Stomach smooth muscle (tissue), 2 donors: ENCODE measurements around the gene ABI2.
"Not testable (repeated sequence)": the region's sequence is repeated elsewhere in the genome, so short reads cannot be mapped to it uniquely, and the experiment has no call there.

Experiments
- H3K27ac ChIP-seq: one replicate; pipeline ENCODE4 v1.7.0; 2013; ENCODE audit warnings: mild to moderate bottlenecking, low read length, inconsistent platforms
- H3K27me3 ChIP-seq, 2 donors: one replicate each; pipeline ENCODE4 v1.7.0; 2013; ENCODE audit warnings: low read length in 2 of 2; ENCODE audit not compliant: insufficient read depth in 2 of 2, control insufficient read depth in 1 of 2
- H3K36me3 ChIP-seq, 2 donors: one replicate each; pipeline ENCODE4 v1.7.0; 2013; ENCODE audit warnings: low read length in 2 of 2; ENCODE audit not compliant: control insufficient read depth in 2 of 2, insufficient read depth in 2 of 2
- H3K4me1 ChIP-seq: one replicate; pipeline ENCODE4 v1.7.0; 2013; ENCODE audit warnings: low read length; ENCODE audit not compliant: control insufficient read depth, insufficient read depth
- H3K4me3 ChIP-seq, 2 donors: one replicate each; pipeline ENCODE4 v1.7.0; 2013; ENCODE audit warnings: low read length in 2 of 2
- H3K9ac ChIP-seq, 2 donors: one replicate each; pipeline ENCODE4 v1.7.0; 2013; ENCODE audit warnings: low read length in 2 of 2, mild to moderate bottlenecking in 1 of 2
- H3K9me3 ChIP-seq, 2 donors: one replicate each; pipeline ENCODE4 v1.7.0; 2013; ENCODE audit warnings: low read length in 2 of 2; ENCODE audit not compliant: control insufficient read depth in 2 of 2
- donor health status: healthy.
- donor health status: Pancreatic carcinoma.

Gene ABI2

DNA sequence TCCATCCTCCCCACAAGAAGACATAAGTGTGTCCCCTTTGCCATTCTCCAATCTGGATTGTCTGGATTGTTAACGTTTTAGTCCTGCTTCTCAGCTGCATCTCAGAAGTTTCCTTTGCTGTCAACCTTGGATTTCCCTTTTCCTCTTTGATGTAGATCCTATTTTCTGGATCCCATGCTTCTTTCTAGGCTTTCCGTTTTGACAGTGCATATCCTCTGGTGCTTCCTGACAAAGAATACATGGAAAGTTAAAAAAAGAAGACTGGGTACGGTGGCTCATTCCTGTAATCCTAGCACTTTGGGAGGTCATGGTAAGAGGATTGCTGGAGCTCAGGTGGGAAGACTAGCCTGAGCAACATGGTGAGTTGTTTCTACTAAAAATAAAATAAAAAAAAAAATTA, 26.8 kb downstream of the ABI2 start:
- Histone ChIP-seq H3K4me3 (no peak overlapping the region), H3K4me1 (no peaks in the 10 kb centered on the region), H3K9me3 (no peaks in the 10 kb centered on the region), H3K27me3 (no peaks in the 10 kb centered on the region), H3K27ac (no peak overlapping the region), H3K9ac (no peak overlapping the region), H3K36me3 (peaks cover 3% of the 10 kb centered on the region in 2 donors)

GRCh38 chr2:203359450-203359849, 31.3 kb downstream of the ABI2 start:
- H3K27me3 ChIP-seq = no peaks in the 10 kb centered on the region
- peaks cover 4% of the 10 kb centered on the region for H3K4me1 ChIP-seq
- no peaks in the 10 kb centered on the region for H3K36me3 ChIP-seq
- H3K27ac ChIP-seq = no peak overlapping the region
- H3K9me3 ChIP-seq = no peaks in the 10 kb centered on the region
- H3K9ac ChIP-seq = no peak overlapping the region
- H3K4me3 ChIP-seq = no peak overlapping the region

- no peaks in the 10 kb centered on the region for H3K27me3 ChIP-seq
- H3K9me3 ChIP-seq = no peaks in the 10 kb centered on the region
- H3K27ac ChIP-seq = no peak overlapping the region
- H3K4me3 ChIP-seq = no peak overlapping the region
- H3K4me1 ChIP-seq = peaks cover 4% of the 10 kb centered on the region
- H3K36me3 ChIP-seq = no peaks in the 10 kb centered on the region
- H3K9ac ChIP-seq = no peak overlapping the region
These were observed 32.7 kb downstream of the ABI2 start for GRCh38 chr2:203360833-203361430.

DNA sequence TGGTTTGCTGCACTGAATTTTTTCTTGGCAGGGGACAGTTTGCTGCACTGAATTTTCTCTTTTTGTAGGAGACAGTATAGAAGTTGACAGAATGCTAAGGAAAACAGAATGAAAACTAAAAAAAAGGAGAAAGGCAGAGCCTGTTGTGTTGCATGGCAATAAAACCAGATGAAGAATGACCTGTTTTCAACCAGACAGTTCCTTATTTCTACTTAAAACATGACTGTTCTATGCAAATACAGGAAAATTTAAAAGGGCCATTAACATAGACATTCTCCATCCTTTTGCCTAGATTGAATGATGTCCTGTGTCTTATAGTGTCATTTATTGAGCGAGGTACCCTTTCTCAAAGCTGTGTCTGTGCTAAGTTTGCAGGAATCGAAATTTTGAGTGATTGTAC, 33.3 kb downstream of the ABI2 start:
- H3K9ac ChIP-seq = no peak overlapping the region
- H3K27ac ChIP-seq = no peak overlapping the region
- no peaks in the 10 kb centered on the region for H3K27me3 ChIP-seq
- H3K9me3 ChIP-seq = no peaks in the 10 kb centered on the region
- peaks cover 4% of the 10 kb centered on the region for H3K4me1 ChIP-seq
- no peak overlapping the region for H3K4me3 ChIP-seq
- no peaks in the 10 kb centered on the region for H3K36me3 ChIP-seq

DNA sequence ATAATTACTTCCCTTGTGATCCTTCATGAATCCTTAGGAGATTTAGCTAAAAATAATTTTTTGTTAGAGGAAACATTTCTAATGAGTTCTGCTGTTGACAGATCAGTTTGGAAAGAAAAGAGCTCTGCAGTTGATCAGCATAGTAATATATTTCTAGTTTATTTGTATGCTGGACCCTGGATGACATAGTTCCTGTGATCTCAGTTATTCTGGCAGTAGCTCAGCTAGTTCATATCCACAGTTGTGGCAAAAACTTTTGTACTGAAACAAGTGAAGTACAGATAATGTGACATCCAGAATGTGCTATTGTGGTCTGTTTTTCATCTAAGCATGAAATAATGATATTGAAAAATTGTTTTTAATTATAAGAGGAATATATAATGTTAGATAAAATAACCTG, 33.7 kb downstream of the ABI2 start:
- Histone ChIP-seq H3K9ac (no peak overlapping the region), H3K27ac (no peak overlapping the region), H3K4me1 (peaks cover 4% of the 10 kb centered on the region), H3K4me3 (no peak overlapping the region), H3K27me3 (no peaks in the 10 kb centered on the region), H3K36me3 (no peaks in the 10 kb centered on the region), H3K9me3 (no peaks in the 10 kb centered on the region)

DNA sequence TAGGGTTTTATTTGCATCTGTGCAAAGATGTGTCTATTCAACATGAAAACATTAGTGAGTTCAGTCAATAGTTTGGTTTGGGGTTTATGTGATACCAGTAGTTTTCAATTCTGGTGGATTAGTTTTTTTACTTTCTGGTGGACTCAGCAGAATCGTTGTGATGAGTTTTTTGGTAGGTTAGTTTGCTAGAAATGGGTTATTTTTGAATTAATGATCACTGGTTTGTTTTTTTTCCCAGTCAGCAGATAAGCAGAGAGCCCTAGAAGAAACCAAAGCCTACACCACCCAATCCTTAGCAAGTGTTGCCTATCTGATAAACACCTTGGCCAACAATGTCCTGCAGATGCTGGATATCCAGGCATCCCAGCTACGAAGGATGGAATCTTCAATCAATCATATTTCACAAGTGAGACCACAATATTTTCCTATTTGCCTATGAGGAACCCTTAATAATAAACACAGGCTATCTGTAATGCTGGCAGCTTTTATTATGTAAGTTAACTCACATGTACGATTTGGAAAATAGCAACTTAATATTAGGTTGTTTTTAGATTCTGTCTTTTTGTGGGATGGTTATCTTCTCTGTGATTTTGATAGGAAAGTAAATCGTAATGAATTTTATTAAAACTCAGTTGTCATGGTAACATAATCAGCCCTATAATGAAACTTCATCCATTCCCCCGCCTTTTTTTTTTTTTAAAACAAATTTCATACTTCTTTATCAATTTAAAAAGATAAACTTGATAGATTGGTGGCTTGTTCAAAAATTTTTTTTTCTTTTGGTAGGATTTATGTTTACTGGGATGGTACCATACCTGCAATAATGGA, 38.7 kb downstream of the ABI2 start:
- Histone ChIP-seq H3K27ac (no peak overlapping the region), H3K27me3 (no peaks in the 10 kb centered on the region), H3K9ac (no peak overlapping the region), H3K4me3 (no peak overlapping the region), H3K4me1 (no peaks in the 10 kb centered on the region), H3K36me3 (no peaks in the 10 kb centered on the region), H3K9me3 (no peaks in the 10 kb centered on the region)

GRCh38 chr2:203372706-203373105, 44.5 kb downstream of the ABI2 start:
- not testable (repeated sequence) for H3K27me3 ChIP-seq, H3K9ac ChIP-seq, H3K36me3 ChIP-seq, H3K27ac ChIP-seq, H3K4me3 ChIP-seq, H3K4me1 ChIP-seq, H3K9me3 ChIP-seq

DNA sequence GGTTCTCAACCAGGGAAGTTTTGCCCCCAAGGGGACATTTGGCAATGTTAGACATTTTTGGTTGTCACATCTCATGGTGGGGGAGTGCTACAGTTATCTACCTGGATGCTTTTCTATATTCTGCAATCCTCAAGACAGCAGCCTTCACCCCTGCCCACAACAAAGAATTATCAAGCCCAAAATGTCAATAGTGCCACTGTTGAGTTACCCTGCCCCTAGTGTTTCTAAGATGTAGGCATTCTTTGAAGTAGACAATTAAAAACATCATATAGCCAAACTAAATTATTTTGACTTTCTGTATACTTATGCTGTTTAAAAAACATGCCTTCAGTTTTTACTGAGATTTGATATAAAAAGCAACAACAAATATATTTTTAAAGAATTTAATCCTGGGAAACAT, 48.0 kb downstream of the ABI2 start:
- H3K4me1 ChIP-seq = no peaks in the 10 kb centered on the region
- H3K4me3 ChIP-seq = no peak overlapping the region
- H3K27ac ChIP-seq = no peak overlapping the region
- H3K36me3 ChIP-seq = no peaks in the 10 kb centered on the region
- H3K9ac ChIP-seq = no peak overlapping the region
- no peaks in the 10 kb centered on the region for H3K9me3 ChIP-seq
- H3K27me3 ChIP-seq = no peaks in the 10 kb centered on the region

DNA sequence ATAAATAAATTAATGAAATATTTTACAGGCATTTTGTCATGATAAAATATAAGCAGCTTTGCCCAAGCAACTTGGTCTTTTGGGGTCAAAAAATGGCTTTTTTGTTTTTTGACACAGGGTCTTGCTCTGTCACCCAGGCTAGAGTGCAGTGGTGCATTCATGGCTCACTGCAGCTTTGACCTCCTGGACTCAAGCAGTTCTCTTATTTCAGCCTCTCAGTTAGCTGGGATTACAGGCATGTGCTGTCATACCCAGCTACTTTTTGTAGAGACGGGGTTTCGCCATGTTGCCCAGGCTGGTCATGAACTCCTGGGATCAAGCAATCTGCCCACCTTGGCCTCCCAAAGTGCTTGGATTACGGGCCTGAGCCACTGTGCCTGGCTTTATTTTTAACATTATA, 51.0 kb downstream of the ABI2 start:
- Histone ChIP-seq H3K9ac (no peak overlapping the region), H3K27ac (no peak overlapping the region), H3K4me3 (no peak overlapping the region), H3K36me3 (no peaks in the 10 kb centered on the region), H3K9me3 (no peaks in the 10 kb centered on the region), H3K4me1 (no peaks in the 10 kb centered on the region), H3K27me3 (no peaks in the 10 kb centered on the region)

DNA sequence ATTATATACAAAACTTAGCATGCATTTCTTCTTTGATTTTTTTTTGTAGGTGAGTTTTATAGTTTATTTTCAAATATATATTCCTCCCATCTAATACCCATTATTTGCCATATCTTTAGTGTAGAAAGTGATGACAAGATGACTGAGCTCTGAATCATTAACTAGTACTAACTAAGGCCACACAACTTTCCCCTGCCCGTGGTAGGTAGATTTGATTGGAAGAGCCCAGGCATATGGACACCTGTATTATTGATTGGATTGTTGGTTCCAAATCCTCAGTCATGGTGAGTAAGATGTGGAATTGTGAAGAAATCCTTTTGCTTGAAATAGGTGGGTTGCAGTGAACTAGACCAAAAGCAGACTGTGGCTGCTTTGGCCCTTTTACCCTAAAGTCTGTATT, 54.8 kb downstream of the ABI2 start:
- no peaks in the 10 kb centered on the region for H3K27me3 ChIP-seq
- H3K9me3 ChIP-seq = no peaks in the 10 kb centered on the region
- H3K36me3 ChIP-seq = no peaks in the 10 kb centered on the region
- no peak overlapping the region for H3K27ac ChIP-seq
- no peaks in the 10 kb centered on the region for H3K4me1 ChIP-seq
- H3K9ac ChIP-seq = no peak overlapping the region
- H3K4me3 ChIP-seq = no peak overlapping the region

GRCh38 chr2:203388153-203388552, 60.0 kb downstream of the ABI2 start:
- not testable (repeated sequence) for H3K4me3 ChIP-seq

More at GRCh38 chr2:203388153-203388552, 60.0 kb downstream of the ABI2 start:
- H3K27ac ChIP-seq, H3K9ac ChIP-seq, H3K4me1 ChIP-seq, H3K27me3 ChIP-seq, H3K9me3 ChIP-seq, H3K36me3 ChIP-seq: not testable (repeated sequence)
